ENCODE results near the gene PCBP3.

DNA sequence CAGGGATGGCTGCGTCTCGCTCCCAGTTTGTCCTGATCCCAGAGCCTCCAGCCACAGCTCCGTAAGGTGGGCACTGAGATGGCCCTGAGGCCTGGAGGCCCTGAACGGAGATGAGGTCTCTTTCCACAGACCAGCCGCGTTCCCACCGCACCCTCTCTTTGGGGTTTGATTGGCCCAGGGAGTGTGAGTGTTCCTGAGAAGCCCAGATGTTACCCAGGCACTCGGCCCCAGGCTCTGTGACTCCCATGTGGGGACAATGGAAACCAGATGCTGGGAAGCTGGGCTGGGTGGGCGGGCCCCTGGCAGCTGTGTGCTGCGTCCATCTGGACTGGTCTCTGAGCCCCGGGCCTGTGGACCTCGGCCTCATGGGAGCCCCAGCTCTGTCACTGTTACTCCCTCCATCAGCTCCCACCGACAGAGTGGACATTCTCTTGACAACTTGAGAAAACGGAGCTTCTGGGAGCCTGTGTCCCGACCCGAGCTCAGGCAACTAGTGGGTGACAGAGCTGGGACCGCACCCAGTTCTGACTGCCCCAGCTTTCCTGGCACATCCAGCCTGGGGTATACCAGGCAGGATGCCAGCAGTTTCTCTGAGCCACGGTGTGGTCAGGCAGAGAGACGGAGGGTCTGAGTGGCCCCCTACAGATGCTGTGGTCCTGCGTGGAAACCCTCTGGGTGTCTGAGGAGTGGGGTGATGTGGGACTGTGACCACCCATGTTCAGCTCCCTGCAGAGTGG lies 328.3 kb downstream of the PCBP3 start:
- TF ChIP-seq POLR2A (IDR thresholded peaks at IDR 0.05) (no peak), POLR2AphosphoS5 (IDR thresholded peaks at IDR 0.05) (no peak)
